COLO829 (cell line): ENCODE measurements around the gene ARGLU1.
A peak's percentile ranks its signal among the peaks of the same experiment; 100 is the strongest.

Experiments used
- DNase-seq: peaks from one replicate; pipeline ENCODE4 v3.0.0; 2012; ENCODE audit warnings: low spot score

Gene ARGLU1

GRCh38 chr13:106499896-106500295, 68.0 kb downstream of the ARGLU1 start:
- no peak for DNase-seq

GRCh38 chr13:106499113-106499512, 68.8 kb downstream of the ARGLU1 start:
- no peak for DNase-seq

- no peak for DNase-seq
Measured at GRCh38 chr13:106498571-106498970, 69.4 kb downstream of the ARGLU1 start.

- DNase-seq: no peak
Measured at GRCh38 chr13:106498158-106498557, 69.8 kb downstream of the ARGLU1 start.

- DNase-seq: no peak
Measured at GRCh38 chr13:106497079-106497478, 70.9 kb downstream of the ARGLU1 start.

GRCh38 chr13:106496072-106496997, 71.6 kb downstream of the ARGLU1 start:
- no peak for DNase-seq

GRCh38 chr13:106494936-106495335, 73.0 kb downstream of the ARGLU1 start:
- no peak for DNase-seq

- no peak for DNase-seq
Measured at GRCh38 chr13:106494506-106494905, 73.4 kb downstream of the ARGLU1 start.

GRCh38 chr13:106493533-106494220, 74.3 kb downstream of the ARGLU1 start:
- no peak for DNase-seq

- no peak for DNase-seq
Measured at GRCh38 chr13:106492588-106493475, 75.1 kb downstream of the ARGLU1 start.

- DNase-seq: peak; percentile 54
Measured at GRCh38 chr13:106491928-106492587, 75.9 kb downstream of the ARGLU1 start.
